GM20000 (cell line): Measurements from ENCODE around the gene FBN2.

ENCODE experiments used
- DNase-seq: peaks from one replicate; pipeline ENCODE4 v3.0.0; 2012; ENCODE audit warnings: low spot score
- TF ChIP-seq, protein P1 (sequence below): IDR thresholded peaks from 2 replicates; pipeline ENCODE4 v1.5.1; 2012; ENCODE audit warnings: mild to moderate bottlenecking, control low read depth; ENCODE audit errors: extremely low read depth, missing control alignments

FBN2 gene

DNA sequence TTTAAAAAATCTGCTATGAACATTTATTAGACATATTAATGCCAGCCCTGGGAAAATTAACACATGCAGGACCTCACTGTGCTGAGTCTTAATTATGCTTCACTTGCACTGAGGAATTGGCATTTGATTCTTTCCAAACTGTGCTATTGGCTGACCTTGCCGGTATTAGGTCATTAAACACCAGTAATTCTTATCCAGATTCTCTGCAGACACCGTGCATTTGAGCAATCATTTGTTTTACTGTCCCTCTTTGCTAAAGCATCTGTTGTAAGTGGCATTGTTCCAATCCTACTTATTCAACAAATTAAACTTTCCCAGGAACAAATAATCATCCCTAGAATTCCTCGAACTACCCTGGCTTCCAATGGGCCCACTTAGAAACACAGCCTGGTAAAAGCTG is 309.5 kb downstream of the FBN2 start:
- TF ChIP-seq, protein P1, sequence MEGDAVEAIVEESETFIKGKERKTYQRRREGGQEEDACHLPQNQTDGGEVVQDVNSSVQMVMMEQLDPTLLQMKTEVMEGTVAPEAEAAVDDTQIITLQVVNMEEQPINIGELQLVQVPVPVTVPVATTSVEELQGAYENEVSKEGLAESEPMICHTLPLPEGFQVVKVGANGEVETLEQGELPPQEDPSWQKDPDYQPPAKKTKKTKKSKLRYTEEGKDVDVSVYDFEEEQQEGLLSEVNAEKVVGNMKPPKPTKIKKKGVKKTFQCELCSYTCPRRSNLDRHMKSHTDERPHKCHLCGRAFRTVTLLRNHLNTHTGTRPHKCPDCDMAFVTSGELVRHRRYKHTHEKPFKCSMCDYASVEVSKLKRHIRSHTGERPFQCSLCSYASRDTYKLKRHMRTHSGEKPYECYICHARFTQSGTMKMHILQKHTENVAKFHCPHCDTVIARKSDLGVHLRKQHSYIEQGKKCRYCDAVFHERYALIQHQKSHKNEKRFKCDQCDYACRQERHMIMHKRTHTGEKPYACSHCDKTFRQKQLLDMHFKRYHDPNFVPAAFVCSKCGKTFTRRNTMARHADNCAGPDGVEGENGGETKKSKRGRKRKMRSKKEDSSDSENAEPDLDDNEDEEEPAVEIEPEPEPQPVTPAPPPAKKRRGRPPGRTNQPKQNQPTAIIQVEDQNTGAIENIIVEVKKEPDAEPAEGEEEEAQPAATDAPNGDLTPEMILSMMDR: no peak
- DNase-seq: no peak

DNA sequence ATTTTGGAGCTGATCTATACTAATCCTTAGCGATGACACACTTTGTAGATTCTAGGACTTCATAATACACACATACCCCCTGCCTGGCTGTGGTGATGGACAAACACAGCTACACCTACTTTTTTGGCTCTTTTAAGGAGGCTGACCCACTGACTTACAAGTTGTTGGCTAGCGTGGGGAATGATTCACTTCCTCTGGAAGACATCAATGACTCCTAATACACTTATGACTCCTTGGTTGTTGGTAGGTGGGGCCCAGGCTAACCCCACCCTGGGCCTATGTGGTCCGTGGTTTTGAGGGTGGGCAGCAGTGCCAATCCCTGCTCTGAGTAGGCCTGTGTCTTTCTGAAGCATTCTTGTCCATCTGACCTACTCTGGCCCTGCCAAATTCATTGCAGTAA is 310.0 kb downstream of the FBN2 start:
- TF ChIP-seq, protein P1: no peak
- no peak for DNase-seq

- TF ChIP-seq, protein P1: no peak
- no peak for DNase-seq
Observed at GRCh38 chr5:128225245-128226030, 312.6 kb downstream of the FBN2 start.

GRCh38 chr5:128224336-128224735 is 313.7 kb downstream of the FBN2 start:
- no peak for DNase-seq

GRCh38 chr5:128220841-128221240 is 317.2 kb downstream of the FBN2 start:
- DNase-seq: no peak
- TF ChIP-seq, protein P1: no peak

More at GRCh38 chr5:128224336-128224735, 313.7 kb downstream of the FBN2 start:
- TF ChIP-seq, protein P1: no peak

DNA sequence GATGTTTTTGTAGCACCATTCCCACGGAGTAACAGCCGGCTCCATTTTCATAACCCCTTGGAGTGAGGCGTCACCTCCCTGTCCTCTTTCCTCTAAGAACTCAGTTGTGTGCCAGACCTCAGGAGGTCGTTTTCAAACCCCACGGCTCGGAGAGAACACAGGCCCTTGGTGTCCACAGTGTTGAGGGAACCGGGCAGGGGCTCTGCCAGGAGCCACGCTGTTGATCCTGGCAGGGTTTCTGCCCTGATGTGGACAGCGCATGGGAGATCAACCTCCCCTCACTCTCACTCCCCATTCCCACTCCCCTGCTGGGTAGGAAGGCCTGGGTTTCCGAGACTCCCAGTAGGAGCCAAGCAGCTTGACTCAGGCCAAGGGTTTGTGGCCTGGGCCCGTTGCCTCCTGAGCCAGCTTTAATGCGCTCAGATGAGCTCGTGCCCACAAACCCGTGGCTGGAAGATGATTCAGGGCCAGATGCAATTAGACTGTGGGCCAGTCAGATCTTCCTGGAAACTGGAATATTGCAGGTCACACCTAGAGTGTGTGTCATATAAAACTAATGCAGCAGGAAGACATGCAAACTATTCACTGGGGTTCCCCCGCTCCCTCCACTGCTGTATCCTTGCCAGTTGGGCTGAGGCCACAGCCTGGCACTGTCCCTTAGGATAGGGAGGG is 321.0 kb downstream of the FBN2 start:
- no peak for DNase-seq
- TF ChIP-seq, protein P1: no peak

DNA sequence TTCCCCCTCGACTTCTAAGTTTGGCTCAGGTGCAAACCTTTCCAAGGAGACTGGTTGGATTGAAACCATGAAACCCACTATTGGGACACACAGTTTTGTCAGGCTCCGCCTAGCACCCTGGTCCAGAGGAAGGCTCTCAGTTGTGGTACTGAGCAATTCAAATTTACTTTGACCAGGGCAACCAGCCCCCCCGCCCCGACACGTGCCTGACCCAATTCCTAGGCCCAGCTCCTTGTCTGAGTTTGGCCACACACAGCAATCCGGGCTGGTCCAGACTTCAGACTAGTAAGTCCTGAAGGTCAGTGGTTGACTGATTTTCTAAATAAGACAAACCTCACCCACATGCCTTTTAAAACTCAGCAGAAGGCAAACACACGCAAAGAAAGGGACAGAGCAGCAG is 321.8 kb downstream of the FBN2 start:
- TF ChIP-seq, protein P1: no peak
- DNase-seq: no peak
